GM12878 (cell line): ENCODE results near the gene OR2A5. TPM values are rescaled to one million over a fixed set of nuclear protein-coding genes. Genes with fewer than 3 reads are reported as not detected.

Experiments
- ATAC-seq: fragments of 200-7000 bp; cut with Tn5 transposase; 3 replicates; pipeline ENCODE4 v1.9.1; 2020; ENCODE audit warnings: mild to moderate bottlenecking, moderate library complexity
- BruUV-seq: library from RNA; stranded (reverse); fragments of 400-500 nt; replicated peaks from 2 replicates; lab custom pipeline; 2021; lab: Mats Ljungman, UMichigan
- CTCF ChIA-PET: fragments of 300-600 bp; sonication (Branson Sonifier 250); formaldehyde crosslinking; extraction: SDS; loops from one replicate; lab custom pipeline; 2021; ENCODE audit warnings: inconsistent platforms; lab: Yijun Ruan, JAX
- POLR2A ChIA-PET: fragments of 350-600 bp; formaldehyde crosslinking; extraction: SDS; loops from one replicate; lab custom pipeline; 2021; ENCODE audit warnings: inconsistent platforms; lab: Charles Lee
- RAD21 ChIA-PET: fragments of 300-600 bp; sonication (Branson Sonifier 250); formaldehyde crosslinking; loops from one replicate; lab custom pipeline; 2023; ENCODE audit warnings: antibody characterized with exemption; ENCODE audit not compliant: unreplicated experiment; lab: Charles Lee
- SMC1A ChIA-PET: fragments of 300-600 bp; sonication (Branson Sonifier 250); formaldehyde crosslinking; loops from one replicate; lab custom pipeline; 2023; ENCODE audit not compliant: unreplicated experiment, uncharacterized antibody; lab: Charles Lee
- DNase-seq: peaks from one replicate; pipeline ENCODE4 v3.0.0-alpha.2; 2011; ENCODE audit warnings: low read depth, low spot score
- FAIRE-seq: peaks from 3 replicates; lab custom pipeline; 2011; peaks lifted over from hg19 to GRCh38; lab: Jason Lieb, UNC
- H2AFZ ChIP-seq: 2 replicates; pipeline ENCODE4 v1.6.0; 2011; ENCODE audit warnings: low read depth, low read length, control low read depth; ENCODE audit not compliant: control insufficient read depth
- H3K27ac ChIP-seq: 2 replicates; pipeline ENCODE4 v1.5.1; 2011; ENCODE audit warnings: control low read depth; ENCODE audit not compliant: control insufficient read depth, insufficient read depth
- H3K27me3 ChIP-seq, 2 experiments: replicated peaks in 1 of 2; 2 replicates each; pipeline versions ENCODE4 v1.6.0 to v1.6.1; 2011; ENCODE audit warnings: low read length in 1 of 2; ENCODE audit not compliant: control insufficient read depth in 2 of 2, insufficient read depth in 2 of 2
- H3K36me3 ChIP-seq, 2 experiments: 2 replicates each; pipeline ENCODE4 v1.5.1; 2011; ENCODE audit warnings: low read length in 1 of 2; ENCODE audit not compliant: control insufficient read depth in 2 of 2, insufficient read depth in 2 of 2
- H3K4me1 ChIP-seq: 2 replicates; pipeline ENCODE4 v1.6.1; 2011; ENCODE audit warnings: mild to moderate bottlenecking, low read length, moderate library complexity, mixed read lengths; ENCODE audit not compliant: control insufficient read depth, insufficient read depth
- H3K4me2 ChIP-seq: 2 replicates; pipeline ENCODE4 v1.6.0; 2011; ENCODE audit warnings: control low read depth; ENCODE audit not compliant: control insufficient read depth, insufficient read depth
- H3K4me3 ChIP-seq: fragments of 200-600 bp; sonication (generic); 2 replicates; pipeline ENCODE4 v1.5.1; 2016
- H3K79me2 ChIP-seq: 2 replicates; pipeline ENCODE4 v1.6.0; 2011; ENCODE audit warnings: low read length; ENCODE audit not compliant: control insufficient read depth, insufficient read depth
- H3K9ac ChIP-seq: 2 replicates; pipeline ENCODE4 v1.8.0; 2011; ENCODE audit warnings: low read length, control low read depth, mixed read lengths; ENCODE audit not compliant: control insufficient read depth, insufficient read depth
- H3K9me3 ChIP-seq: replicated peaks from 3 replicates; pipeline ENCODE4 v1.5.1; 2011; ENCODE audit warnings: mild to moderate bottlenecking, low read length; ENCODE audit not compliant: control insufficient read depth, insufficient read depth
- H4K20me1 ChIP-seq: 2 replicates; pipeline ENCODE4 v1.6.0; 2011; ENCODE audit not compliant: control insufficient read depth, insufficient read depth
- ATF2 ChIP-seq: IDR thresholded peaks from 2 replicates; pipeline ENCODE4 v1.6.1; 2012; ENCODE audit warnings: low read length, inconsistent platforms
- CHD4 ChIP-seq: fragments of 200-600 bp; sonication (generic); IDR thresholded peaks from 2 replicates; pipeline ENCODE4 v1.6.1; 2016; ENCODE audit warnings: mild to moderate bottlenecking
- E2F4 ChIP-seq: IDR thresholded peaks from 2 replicates; pipeline ENCODE4 v1.6.1; 2012; ENCODE audit warnings: low read depth, low read length, improper control_type of control experiment
- EED ChIP-seq: sonication (generic); IDR thresholded peaks from 2 replicates; pipeline ENCODE4 v1.6.1; 2016; ENCODE audit warnings: antibody characterized with exemption, low read depth
- HDAC6 ChIP-seq: fragments of 200-600 bp; sonication (generic); IDR thresholded peaks from one replicate; pipeline ENCODE4 v1.8.0; 2017; ENCODE audit warnings: antibody characterized with exemption; ENCODE audit not compliant: unreplicated experiment
- KAT2A ChIP-seq: conservative IDR thresholded peaks from 2 replicates; pipeline ENCODE4 v1.6.1; 2011; ENCODE audit warnings: low read depth, low read length; ENCODE audit not compliant: control insufficient read depth
- LARP7 ChIP-seq: fragments of 450-650 bp; IDR thresholded peaks from 2 replicates; pipeline ENCODE4 v1.6.1; 2017; ENCODE audit warnings: mild to moderate bottlenecking
- MYB ChIP-seq: fragments of 150-350 bp; IDR thresholded peaks from 2 replicates; pipeline ENCODE4 v1.6.1; 2014; ENCODE audit warnings: mild to moderate bottlenecking, low read depth, low read length, borderline replicate concordance
- NR2F1 ChIP-seq: fragments of 450-650 bp; conservative IDR thresholded peaks from 2 replicates; pipeline ENCODE4 v1.6.1; 2017; ENCODE audit warnings: mild to moderate bottlenecking
- PML ChIP-seq: IDR thresholded peaks from 2 replicates; pipeline ENCODE4 v1.6.1; 2012; ENCODE audit warnings: low read length, inconsistent platforms
- SP1 ChIP-seq: IDR thresholded peaks from one replicate; pipeline ENCODE4 v1.6.1; 2011; ENCODE audit warnings: low read depth, low read length
- TBL1XR1 ChIP-seq: IDR thresholded peaks from 2 replicates; pipeline ENCODE4 v1.6.1; 2012; ENCODE audit warnings: low read depth, low read length, improper control_type of control experiment
- TCF3 ChIP-seq: IDR thresholded peaks from 2 replicates; pipeline ENCODE4 v1.6.1; 2012; ENCODE audit warnings: low read depth, mild to moderate bottlenecking, low read length, borderline replicate concordance; ENCODE audit not compliant: insufficient read depth
- YY1 ChIP-seq: IDR thresholded peaks from 2 replicates; pipeline ENCODE4 v1.6.1; 2011; ENCODE audit warnings: low read depth, mild to moderate bottlenecking, low read length
- ZBTB4 ChIP-seq: fragments of 450-650 bp; formaldehyde crosslinking; IDR thresholded peaks from 2 replicates; pipeline ENCODE4 v1.4.0; 2022; ENCODE audit warnings: mild to moderate bottlenecking, moderate library complexity
- ZNF24 ChIP-seq: fragments of 450-650 bp; IDR thresholded peaks from 2 replicates; pipeline ENCODE4 v1.6.1; 2017; ENCODE audit warnings: antibody characterized with exemption, mild to moderate bottlenecking
- ZNF687 ChIP-seq: fragments of 450-650 bp; IDR thresholded peaks from 2 replicates; pipeline ENCODE4 v1.6.1; 2017; ENCODE audit warnings: mild to moderate bottlenecking, moderate library complexity
- WGBS: methylation state at CpG from one replicate; pipeline ENCODE4 v1.1.6; 2016; ENCODE audit warnings: low lambda C conversion rate; ENCODE audit not compliant: insufficient replicate concordance, insufficient coverage; ENCODE audit errors: missing lambda C conversion rate; 5-methylcytosine and 5-hydroxymethylcytosine counted together
- in situ Hi-C: fragments of 300-500 bp; cut with MboI; formaldehyde crosslinking; loops from 9 replicates; pipeline ENCODE4 v1.14.3; 2018; ENCODE audit warnings: mixed read lengths
- intact Hi-C: fragments of 100-400 bp; cut with micrococcal nuclease; formaldehyde crosslinking; loops from one replicate; pipeline ENCODE4 v1.14.2; 2022; ENCODE audit not compliant: unreplicated experiment
- polyA plus RNA-seq, 11 experiments: library from polyadenylated mRNA; depleted of rRNA in 4 of 11; unstranded in 6 of 11; stranded (reverse) in 5 of 11; fragments of >200 nt; fragmentation: Nextera tagmentation in 4 of 11; fragmentation: Illumina TruSeq in 1 of 11; extraction: Ambion mirVana in 4 of 11; extraction: Trizol in 1 of 11; gene quantifications; 1 replicate in 1 of 11; 2 replicates in 10 of 11; pipeline versions ENCODE4 v1.2.1 to v1.2.3, GENCODE V29; 2011 to 2016; ENCODE audit warnings: inconsistent platforms in 2 of 11, missing spikeins in 2 of 11, low read depth in 1 of 11
- total RNA-seq, 4 experiments: library from RNA; depleted of rRNA in 3 of 4; stranded (reverse); fragments of >200 nt in 3 of 4; fragmentation: Illumina TruSeq in 1 of 4; extraction: Trizol in 1 of 4; gene quantifications; 2 replicates each; pipeline versions ENCODE4 v1.2.1 to v1.2.3, GENCODE V29; 2013 to 2021

OR2A5 gene
- total and polyA plus RNA-seq, 10 of the 15 experiments (the other 5 are each of a cell fraction or from before 2014, with no cell fraction given): 0.19 TPM; not detected in 9

GRCh38 chr7:144069511-144069910 is 20.8 kb downstream of the OR2A5 start, which contains the start of gene OR2A25:
OR2A25 (plus strand) TSS chr7:144069811; CDS start chr7:144074220, 4,409 bp downstream.
- no peak for FAIRE-seq
- ATAC-seq: no peak
- no peak for DNase-seq
- ChIA-PET CTCF (no interaction called here), RAD21 (interaction anchor here (1.5 kb wide), 1 partner anchor 59 kb away, joined by 3 read pairs; no protein-coding TSS in a partner anchor), POLR2A (no interaction called here), SMC1A (no interaction called here)
- no peaks in the 10 kb centered on the region for H3K79me2 ChIP-seq
- H4K20me1 ChIP-seq: no peaks in the 10 kb centered on the region
- intact Hi-C loops (no loop called here), in situ Hi-C loops (no loop called here)
- no peak within 1 kb of the TSS for H3K27ac ChIP-seq
- H2AFZ ChIP-seq: no peak within 1 kb of the TSS
- WGBS: 5% methylated on average over 1 of the region's 1 CpG
- H3K4me1 ChIP-seq: no peaks in the 10 kb centered on the region
- H3K4me3 ChIP-seq: no peak within 1 kb of the TSS
- H3K27me3 ChIP-seq: 0 out of 4 replicates have a peak, but pooled peaks cover 0 to 4% of the 10 kb centered on the region in 2 experiments
- H3K9ac ChIP-seq: no peak within 1 kb of the TSS
- H3K9me3 ChIP-seq: no peaks in the 10 kb centered on the region
- no peak within 1 kb of the TSS for H3K4me2 ChIP-seq
- BruUV-seq: no TSS peak
- TF ChIP-seq SP1 (no peak), PML (no peak), YY1 (no peak), ZNF24 (no peak), MYB (no peak), E2F4 (no peak), HDAC6 (no peak), TBL1XR1 (no peak), LARP7 (no peak), NR2F1 (no peak), ZBTB4 (no peak), TCF3 (no peak), ZNF687 (no peak), KAT2A (no peak), ATF2 (no peak), CHD4 (no peak), EED (no peak)
- H3K36me3 ChIP-seq: no peaks in the 10 kb centered on the region
